ENCODE measurements around the gene GLCE.
"Not testable (repeated sequence)": the region's sequence is repeated elsewhere in the genome, so short reads cannot be mapped to it uniquely, and the experiment has no call there.

GLCE gene

DNA sequence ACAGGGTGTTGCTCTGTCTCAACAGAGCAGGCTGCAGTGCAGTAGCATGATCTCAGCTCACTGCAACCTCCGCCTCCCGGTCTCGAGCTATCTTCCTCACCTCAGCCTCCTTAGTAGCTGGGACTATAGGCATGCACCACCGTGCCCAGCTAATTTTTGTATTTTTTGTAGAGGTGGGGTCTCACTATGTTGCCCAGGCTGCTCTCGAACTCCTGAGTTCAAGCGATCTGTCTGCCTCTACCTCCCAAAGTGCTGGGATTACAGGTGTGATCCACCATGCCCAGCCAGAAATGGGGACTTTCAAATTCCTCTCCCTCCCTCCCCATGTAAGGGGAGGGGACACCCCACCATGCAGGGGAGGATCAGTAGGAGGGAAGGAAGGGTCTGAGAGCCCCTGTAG lies 141.7 kb downstream of the GLCE start:
- DNase-seq, result not testable (repeated sequence)

GRCh38 chr15:69302929-69303328 lies 142.5 kb downstream of the GLCE start:
- DNase-seq, result no peak

- no peak for DNase-seq
These were observed 143.1 kb downstream of the GLCE start for GRCh38 chr15:69303337-69304181.

DNA sequence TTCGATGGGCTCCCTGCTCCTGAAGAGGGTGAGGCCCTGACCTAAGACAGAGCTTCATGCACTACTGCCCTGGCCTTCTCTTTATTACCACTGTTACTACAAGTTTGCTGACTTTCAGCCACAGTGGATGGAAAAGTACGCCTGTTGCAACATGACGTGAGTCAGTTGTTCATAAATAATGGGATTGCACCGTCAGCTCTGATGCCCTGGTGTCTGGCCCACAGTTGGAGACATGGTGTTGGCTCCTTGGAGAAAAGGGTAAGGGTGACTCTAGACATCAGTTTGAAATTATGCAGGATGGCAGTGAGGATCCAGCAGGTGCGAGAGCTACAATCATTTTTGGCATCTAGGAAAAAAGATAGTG lies 143.7 kb downstream of the GLCE start:
- DNase-seq, result no peak

- DNase-seq, result no peak
These were observed 144.9 kb downstream of the GLCE start for GRCh38 chr15:69305204-69305931.

GRCh38 chr15:69305933-69306568 lies 145.6 kb downstream of the GLCE start:
- DNase-seq, result no peak

DNA sequence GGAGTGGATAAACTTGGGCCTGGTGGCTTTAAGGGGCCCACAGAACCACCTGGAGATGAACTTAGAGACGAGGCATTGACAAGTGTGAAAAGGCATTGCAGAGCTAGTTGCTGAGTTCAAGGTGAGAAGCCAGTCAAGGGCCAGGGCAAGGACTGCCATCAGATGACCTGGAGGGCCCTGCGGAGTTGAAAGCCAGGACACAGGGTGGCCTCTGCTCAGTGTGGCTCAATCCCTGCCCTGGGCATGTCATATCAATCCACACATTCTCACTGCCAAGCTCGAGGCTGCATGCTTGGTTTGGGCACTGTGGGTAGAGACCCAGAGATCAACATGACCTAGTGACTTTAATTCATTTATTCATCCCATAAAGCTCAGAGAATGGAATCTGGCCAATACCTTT lies 147.5 kb downstream of the GLCE start:
- no peak for DNase-seq

DNA sequence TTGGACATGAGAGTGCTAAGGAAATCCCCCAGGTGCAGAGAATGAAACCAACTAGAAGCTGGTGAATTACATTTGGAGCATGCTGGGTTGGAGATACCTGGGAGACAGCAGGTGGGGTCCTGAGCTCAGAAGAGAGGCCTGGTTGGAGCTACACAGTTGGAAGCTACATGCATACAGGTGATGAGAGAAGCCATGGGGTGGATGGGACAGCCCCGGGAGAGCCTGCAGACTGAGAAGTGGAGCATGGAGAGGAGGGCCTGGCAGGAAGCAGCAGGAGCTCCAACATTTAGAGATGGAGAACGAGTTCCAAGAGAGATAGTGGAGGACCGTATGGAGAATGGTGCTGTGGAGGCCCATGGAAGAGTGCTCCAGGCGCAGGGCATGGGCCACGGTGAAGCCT lies 148.5 kb downstream of the GLCE start:
- no peak for DNase-seq

DNA sequence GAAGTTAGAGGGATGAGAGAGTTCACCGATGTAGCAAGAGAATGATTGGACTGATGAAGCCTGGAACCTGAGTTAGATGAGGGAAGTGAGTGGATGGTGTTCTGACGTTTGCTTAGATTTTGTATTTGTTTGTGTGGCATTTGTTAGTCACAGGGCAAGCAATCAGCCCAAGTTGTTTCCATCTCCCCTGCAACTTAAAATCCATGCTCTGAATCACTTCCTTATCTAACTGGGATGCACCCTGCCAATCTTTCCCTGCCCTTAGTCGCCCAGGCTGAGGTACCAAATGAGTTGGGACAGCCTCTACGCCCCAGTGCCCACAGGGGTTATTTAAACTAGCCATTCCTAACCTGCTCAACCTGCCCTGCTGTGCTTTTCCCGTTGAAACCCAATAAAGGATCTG lies 150.9 kb downstream of the GLCE start:
- no peak for DNase-seq

DNA sequence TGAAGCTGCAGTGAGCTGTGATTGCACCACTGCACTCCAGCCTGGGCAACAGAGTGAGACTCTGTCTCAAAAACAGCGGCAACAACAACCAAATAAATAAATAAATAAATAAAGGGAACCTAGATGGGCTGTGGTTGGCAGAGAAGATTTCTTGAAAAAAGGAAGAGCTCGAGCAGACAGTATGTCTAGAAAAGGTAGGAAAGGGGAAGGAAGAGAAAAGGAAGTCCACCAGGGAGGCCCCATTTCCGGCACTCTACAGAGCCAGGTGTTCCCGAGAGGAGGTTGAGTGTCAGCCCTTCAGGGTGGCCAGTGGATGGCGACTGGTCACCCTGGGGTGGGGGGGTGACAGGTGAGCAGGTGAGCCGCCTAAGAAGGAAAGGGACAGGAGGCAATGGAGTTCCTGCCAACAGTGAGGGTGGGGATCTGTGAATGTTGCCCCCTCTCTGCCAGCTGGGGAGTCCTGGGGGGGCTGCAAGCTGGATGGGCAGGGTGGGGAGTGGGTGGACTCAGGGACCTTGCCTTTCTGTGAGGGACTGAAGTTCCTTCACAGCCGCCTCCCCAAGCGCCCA lies 153.1 kb downstream of the GLCE start:
- no peak for DNase-seq

DNA sequence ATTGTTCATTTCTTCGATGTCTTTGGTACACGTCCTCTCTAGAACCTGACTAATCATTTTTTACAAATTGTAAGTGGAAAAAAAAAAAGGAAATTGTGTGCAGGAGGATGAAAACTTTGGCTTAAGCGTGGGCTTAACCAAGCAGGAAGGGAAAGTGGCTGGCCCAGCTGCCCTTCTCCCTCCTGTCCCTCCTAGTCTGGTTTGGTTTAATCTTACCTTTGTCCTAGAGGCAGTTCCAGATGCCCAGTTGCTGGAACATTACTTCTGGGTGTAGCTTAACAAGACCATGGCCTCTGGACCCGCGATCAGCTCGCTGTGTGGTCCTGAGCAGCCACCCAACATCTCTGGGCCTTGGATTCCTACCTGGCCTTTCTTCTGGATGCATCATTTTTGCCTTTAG lies 153.7 kb downstream of the GLCE start:
- no peak for DNase-seq

GRCh38 chr15:69314736-69315135 lies 154.3 kb downstream of the GLCE start:
- no peak for DNase-seq

DNA sequence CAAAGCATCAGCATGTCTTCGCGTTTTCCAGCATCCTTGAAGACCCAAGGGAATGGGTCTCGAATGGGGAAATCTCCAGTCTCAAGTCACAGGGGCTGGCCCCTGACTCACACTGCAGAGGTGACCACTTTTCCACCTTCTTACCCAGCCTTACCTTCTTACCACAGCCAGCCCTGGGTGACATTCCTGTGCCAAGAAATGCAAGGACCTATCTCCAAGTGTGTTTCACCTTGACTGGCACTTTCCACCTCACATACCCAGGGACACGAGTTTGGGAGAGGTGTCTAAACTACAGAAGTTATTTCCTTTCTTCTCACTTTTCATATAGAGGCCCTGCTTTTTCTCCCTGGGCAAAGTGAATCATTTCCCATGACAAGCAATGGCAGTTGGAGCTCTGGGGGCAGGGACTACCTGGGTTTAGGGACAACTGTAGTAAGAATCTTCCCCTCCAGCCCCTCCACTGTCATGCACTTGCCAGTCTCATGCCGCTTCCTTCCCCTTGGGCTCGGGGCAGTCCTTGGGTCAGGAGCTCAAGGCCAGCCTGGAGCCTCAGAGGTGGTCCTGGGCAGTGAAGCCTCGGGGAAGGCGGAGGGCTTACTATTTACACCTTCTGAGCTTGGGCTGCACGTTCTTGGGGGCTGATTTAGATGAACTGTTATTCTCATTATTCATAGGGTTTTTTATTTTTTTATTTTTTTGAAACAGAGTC lies 155.1 kb downstream of the GLCE start:
- DNase-seq, result no peak

DNA sequence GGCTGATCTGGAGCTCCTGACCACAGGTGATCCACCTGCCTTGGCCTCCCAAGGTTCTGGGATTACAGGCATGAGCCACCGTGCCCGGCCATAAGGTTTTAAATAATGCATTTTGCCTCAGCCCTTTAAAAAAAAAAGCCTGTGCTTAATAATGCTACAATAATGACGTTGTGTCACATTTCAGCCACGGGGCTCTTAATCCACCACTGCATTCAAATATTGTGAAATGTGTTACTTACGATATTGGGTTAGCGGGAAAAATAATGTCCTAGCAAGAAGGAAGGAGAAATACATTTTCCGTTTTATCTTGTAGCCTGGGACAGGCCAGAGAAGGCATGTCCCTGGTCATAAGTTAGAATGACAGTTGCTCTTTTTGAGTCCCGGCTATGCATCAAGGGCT lies 155.9 kb downstream of the GLCE start:
- no peak for DNase-seq

DNA sequence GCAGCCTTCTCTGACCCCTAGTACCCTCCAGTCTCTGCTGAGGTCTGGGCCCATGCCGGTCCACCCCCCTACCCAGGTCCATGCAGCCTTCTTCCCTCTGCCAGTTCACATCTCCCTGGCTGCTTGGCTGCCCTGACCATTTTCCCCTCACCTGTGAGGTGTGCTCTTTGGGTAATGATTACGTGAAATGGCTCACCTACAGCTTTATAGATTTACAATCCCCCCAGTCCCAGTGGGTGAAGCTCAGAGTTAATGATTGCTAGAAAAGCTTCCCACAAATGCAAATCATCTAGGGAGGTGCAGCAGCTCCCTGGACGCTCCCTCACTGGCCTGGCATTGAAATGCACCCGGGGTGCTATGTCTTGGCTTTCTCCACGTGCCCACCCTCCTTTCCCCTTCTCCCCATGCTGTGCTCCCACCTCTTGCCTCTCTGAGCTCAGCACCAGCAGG lies 157.0 kb downstream of the GLCE start:
- DNase-seq, result no peak

GRCh38 chr15:69318033-69318432 lies 157.6 kb downstream of the GLCE start:
- DNase-seq, result no peak

GRCh38 chr15:69319384-69320375 lies 159.2 kb downstream of the GLCE start:
- no peak for DNase-seq

- DNase-seq, result no peak
These were observed 160.6 kb downstream of the GLCE start for GRCh38 chr15:69320977-69321554.

All from NCI-H1092 treated with DMSO at 0.1 percent for 48 hours (cell line).